ENCODE measurements around the gene SLC35E3.

GRCh38 chr12:68775121-68775630 is 29.2 kb downstream of the SLC35E3 start:
- TF ChIP-seq ZNF384 (IDR thresholded peaks at IDR 0.05) (no peak), BHLHE40 (IDR thresholded peaks at IDR 0.05; ENCODE audit: borderline replicate concordance) (no peak), FOXM1 (IDR thresholded peaks at IDR 0.05; ENCODE audit: borderline replicate concordance) (no peak), HDGF (IDR thresholded peaks at IDR 0.05; ENCODE audit: borderline replicate concordance) (no peak), TARDBP (IDR thresholded peaks at IDR 0.05) (no peak), SP1 (IDR thresholded peaks at IDR 0.05) (no peak), LEF1 (IDR thresholded peaks at IDR 0.05; ENCODE audit: borderline replicate concordance) (no peak), NFRKB (IDR thresholded peaks at IDR 0.05) (no peak), ARNT (IDR thresholded peaks at IDR 0.05) (no peak)
- TF ChIP-seq, protein P1, sequence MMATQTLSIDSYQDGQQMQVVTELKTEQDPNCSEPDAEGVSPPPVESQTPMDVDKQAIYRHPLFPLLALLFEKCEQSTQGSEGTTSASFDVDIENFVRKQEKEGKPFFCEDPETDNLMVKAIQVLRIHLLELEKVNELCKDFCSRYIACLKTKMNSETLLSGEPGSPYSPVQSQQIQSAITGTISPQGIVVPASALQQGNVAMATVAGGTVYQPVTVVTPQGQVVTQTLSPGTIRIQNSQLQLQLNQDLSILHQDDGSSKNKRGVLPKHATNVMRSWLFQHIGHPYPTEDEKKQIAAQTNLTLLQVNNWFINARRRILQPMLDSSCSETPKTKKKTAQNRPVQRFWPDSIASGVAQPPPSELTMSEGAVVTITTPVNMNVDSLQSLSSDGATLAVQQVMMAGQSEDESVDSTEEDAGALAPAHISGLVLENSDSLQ (IDR thresholded peaks at IDR 0.05), result no peak

Data from HEK293T (cell line).